Naive thymus-derived CD4-positive, alpha-beta T cell (primary cell): ENCODE data around the gene MRPS34. TPM values are rescaled to one million over a fixed set of nuclear protein-coding genes. Genes with fewer than 3 reads are reported as not detected.

Experiments
- ATAC-seq: fragments of 150-1000 bp; cut with Tn5 transposase; 2 replicates; pipeline ENCODE4 v1.10.0; 2021; ENCODE audit warnings: mild to moderate bottlenecking, moderate library complexity
- CTCF ChIA-PET: fragments of 350-600 bp; sonication (Branson Sonifier 250); formaldehyde crosslinking; loops from one replicate; lab custom pipeline; 2021; ENCODE audit warnings: antibody characterized with exemption; lab: Charles Lee
- POLR2A ChIA-PET: fragments of 350-600 bp; sonication (Branson Sonifier 250); formaldehyde crosslinking; loops from one replicate; lab custom pipeline; 2021; ENCODE audit warnings: antibody characterized with exemption, inconsistent platforms; lab: Charles Lee
- DNase-seq, 9 donors: peaks; one replicate each; pipeline versions ENCODE4 v3.0.0 to v3.0.0-alpha.2; 2020 to 2022; ENCODE audit warnings: mixed read lengths in 1 of 9
- H3K27ac ChIP-seq: one replicate; pipeline ENCODE4 v1.7.0; 2013; ENCODE audit warnings: mild to moderate bottlenecking, low read depth, low read length, moderate library complexity
- H3K27me3 ChIP-seq, 2 donors: one replicate each; pipeline ENCODE4 v1.7.0; 2013; ENCODE audit warnings: low read length in 2 of 2, mild to moderate bottlenecking in 2 of 2, moderate library complexity in 2 of 2; ENCODE audit not compliant: control insufficient read depth in 2 of 2, insufficient read depth in 2 of 2
- H3K36me3 ChIP-seq, 3 experiments: 1 replicate in 2 of 3; 2 replicates in 1 of 3; pipeline ENCODE4 v1.7.0; 2013; ENCODE audit warnings: low read length in 3 of 3, mild to moderate bottlenecking in 3 of 3, moderate library complexity in 1 of 3; ENCODE audit not compliant: insufficient read depth in 3 of 3, control insufficient read depth in 2 of 3
- H3K4me1 ChIP-seq, 2 donors: one replicate each; pipeline ENCODE4 v1.7.0; 2013; ENCODE audit warnings: low read length in 2 of 2, mild to moderate bottlenecking in 2 of 2, moderate library complexity in 1 of 2; ENCODE audit not compliant: control insufficient read depth in 2 of 2, insufficient read depth in 2 of 2
- H3K4me3 ChIP-seq: 2 replicates; pipeline ENCODE4 v1.7.0; 2013; ENCODE audit warnings: mild to moderate bottlenecking, low read length
- H3K9me3 ChIP-seq, 3 experiments: 1 replicate in 2 of 3; 2 replicates in 1 of 3; pipeline ENCODE4 v1.7.0; 2013; ENCODE audit warnings: low read length in 3 of 3; ENCODE audit not compliant: control insufficient read depth in 2 of 3
- H3K27ac Mint-ChIP-seq, 9 donors: one replicate each; pipeline ENCODE4 v1.8.0; 2020 to 2022; ENCODE audit warnings: mixed read lengths in 9 of 9, mild to moderate bottlenecking in 8 of 9, moderate library complexity in 5 of 9, inconsistent platforms in 2 of 9
- H3K27me3 Mint-ChIP-seq, 5 donors: one replicate each; pipeline ENCODE4 v1.8.0; 2021 to 2022; ENCODE audit warnings: mixed read lengths in 5 of 5, mild to moderate bottlenecking in 1 of 5
- H3K36me3 Mint-ChIP-seq, 5 donors: one replicate each; pipeline ENCODE4 v1.8.0; 2020 to 2022; ENCODE audit warnings: mixed read lengths in 5 of 5, mild to moderate bottlenecking in 3 of 5, inconsistent platforms in 1 of 5
- H3K4me1 Mint-ChIP-seq, 7 donors: one replicate each; pipeline ENCODE4 v1.8.0; 2020 to 2022; ENCODE audit warnings: mixed read lengths in 7 of 7, mild to moderate bottlenecking in 3 of 7, inconsistent platforms in 1 of 7
- H3K4me3 Mint-ChIP-seq, 10 donors: one replicate each; pipeline ENCODE4 v1.8.0; 2020 to 2022; ENCODE audit warnings: mild to moderate bottlenecking in 10 of 10, mixed read lengths in 10 of 10, moderate library complexity in 6 of 10, inconsistent platforms in 2 of 10
- H3K9me3 Mint-ChIP-seq, 11 donors: one replicate each; pipeline ENCODE4 v1.8.0; 2020 to 2022; ENCODE audit warnings: mixed read lengths in 11 of 11, mild to moderate bottlenecking in 4 of 11, inconsistent platforms in 1 of 11, moderate library complexity in 1 of 11
- intact Hi-C, 2 donors: fragments of 100-400 bp; cut with micrococcal nuclease; formaldehyde crosslinking; loops; one replicate each; pipeline ENCODE4 v1.15.1; 2023
- polyA plus RNA-seq, 2 donors: library from polyadenylated mRNA; unstranded; fragments of 300-500 nt; fragmentation: Illumina TruSeq; gene quantifications; one replicate each; pipeline ENCODE4 v1.2.3, GENCODE V29; 2021
- total RNA-seq, 6 experiments: library from RNA in 5 of 6; stranded (reverse) in 5 of 6; gene quantifications; 1 replicate in 5 of 6; 2 replicates in 1 of 6; pipeline ENCODE4 v1.2.3 and lab custom pipeline; 2021 to 2026

Gene MRPS34
- total and polyA plus RNA-seq, 7 experiments from 2014 or later, result 41.6 to 162 (median 60.9) TPM

DNA sequence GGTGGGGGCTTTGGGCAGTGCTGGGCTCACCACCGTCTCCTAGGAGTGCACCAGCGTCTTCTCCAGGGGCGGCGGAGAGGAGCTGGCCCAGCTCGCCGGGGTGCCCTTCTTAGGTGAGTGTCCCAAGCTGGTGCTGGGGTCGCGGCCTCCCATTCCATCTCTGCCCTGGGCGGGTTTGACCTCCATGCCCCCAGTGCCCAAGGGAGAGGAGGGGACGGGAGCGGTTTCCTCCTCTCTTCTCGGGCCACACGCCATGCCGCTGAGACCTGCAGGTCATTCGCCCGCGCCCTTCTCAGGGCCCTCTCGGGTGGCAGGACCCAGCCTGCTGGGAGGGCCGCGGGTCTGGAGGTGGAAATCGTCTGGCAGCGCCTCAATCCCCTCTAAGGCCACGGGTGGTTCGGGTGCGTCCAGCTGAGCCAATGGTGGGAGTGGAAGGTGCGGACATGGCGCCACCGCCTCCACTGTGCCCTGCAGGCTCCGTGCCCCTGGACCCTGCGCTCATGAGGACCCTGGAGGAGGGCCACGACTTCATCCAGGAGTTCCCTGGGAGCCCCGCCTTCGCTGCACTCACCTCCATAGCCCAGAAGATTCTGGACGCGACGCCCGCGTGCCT is 15.3 kb upstream of the MRPS34 start:
- peaks cover 4 to 27% (median 11%) of the 10 kb centered on the region in 7 donors for H3K4me1 Mint-ChIP-seq
- ATAC-seq, result no peak
- H3K27ac Mint-ChIP-seq, result no peak overlapping the region
- H3K4me3 Mint-ChIP-seq, result no peak overlapping the region
- Histone ChIP-seq H3K27me3 (no peaks in the 10 kb centered on the region), H3K9me3 (no peaks in the 10 kb centered on the region), H3K36me3 (peaks cover 0 to 74% (median 4%) of the 10 kb centered on the region in 3 experiments), H3K27ac (no peak overlapping the region), H3K4me1 (peaks cover 5 to 20% of the 10 kb centered on the region in 2 donors), H3K4me3 (no peak overlapping the region)
- intact Hi-C loops, result loop anchor here (10.0 kb wide), 4 partner anchors 363 to 1203 kb away; partner anchors contain the start of genes TRAF7 (in 2 of the 2), UBE2I (in 1 of the 2) and UQCC4 (in 1 of the 2)
- no peaks in the 10 kb centered on the region for H3K27me3 Mint-ChIP-seq
- H3K36me3 Mint-ChIP-seq, result peaks cover 0 to 5% (median 4%) of the 10 kb centered on the region in 5 donors
- H3K9me3 Mint-ChIP-seq, result no peaks in the 10 kb centered on the region
- POLR2A ChIA-PET, result no interaction called here
- DNase-seq, result peak in 1 of 9 donors; percentile 9
- CTCF ChIA-PET, result no interaction called here

DNA sequence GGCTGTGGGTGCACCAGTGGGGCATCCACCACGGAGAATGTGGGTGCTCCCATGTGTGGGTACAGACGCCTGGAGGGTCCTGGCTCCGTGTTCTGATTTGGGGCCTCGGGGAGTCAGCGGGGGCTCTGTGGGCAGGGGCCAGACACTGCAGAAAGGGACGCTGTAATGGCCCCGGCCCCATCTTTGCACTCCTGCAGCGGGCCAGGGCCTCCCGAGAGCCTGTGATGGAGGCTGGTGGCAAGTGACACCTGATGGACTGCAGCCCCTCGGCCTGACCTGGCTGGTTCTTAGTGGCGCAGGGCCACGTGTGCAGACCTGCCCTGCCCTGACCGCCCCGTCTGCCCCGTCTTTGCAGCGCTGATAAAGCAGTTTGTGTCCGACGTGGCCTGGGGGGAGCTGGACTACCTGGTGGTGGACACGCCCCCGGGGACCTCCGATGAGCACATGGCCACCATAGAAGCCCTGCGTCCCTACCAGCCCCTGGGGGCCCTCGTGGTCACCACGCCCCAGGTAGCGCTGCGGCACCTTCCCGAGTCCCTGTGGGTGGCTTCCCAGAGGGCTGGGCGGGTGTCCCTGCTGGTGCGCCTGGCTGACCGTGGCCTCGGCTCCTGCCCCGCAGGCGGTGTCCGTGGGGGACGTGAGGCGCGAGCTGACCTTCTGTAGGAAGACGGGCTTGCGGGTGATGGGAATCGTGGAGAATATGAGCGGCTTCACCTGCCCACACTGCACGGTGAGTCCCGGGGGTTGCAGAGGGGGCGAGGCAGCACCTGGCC is 14.6 kb upstream of the MRPS34 start:
- peaks cover 0 to 2% (median 0%) of the 10 kb centered on the region in 5 donors for H3K27me3 Mint-ChIP-seq
- CTCF ChIA-PET, result no interaction called here
- intact Hi-C loops, result loop anchor here (10.0 kb wide), 4 partner anchors 363 to 1203 kb away; partner anchors contain the start of genes TRAF7 (in 2 of the 2), UBE2I (in 1 of the 2) and UQCC4 (in 1 of the 2)
- Histone ChIP-seq H3K27me3 (no peaks in the 10 kb centered on the region), H3K36me3 (peaks cover 0 to 74% (median 4%) of the 10 kb centered on the region in 3 experiments), H3K27ac (no peak overlapping the region), H3K9me3 (no peaks in the 10 kb centered on the region), H3K4me3 (no peak overlapping the region), H3K4me1 (peaks cover 5 to 20% of the 10 kb centered on the region in 2 donors)
- peaks cover 5 to 33% (median 12%) of the 10 kb centered on the region in 7 donors for H3K4me1 Mint-ChIP-seq
- ATAC-seq, result no peak
- peak in 1 of 9 donors; percentile 4 for DNase-seq
- no peak overlapping the region for H3K4me3 Mint-ChIP-seq
- H3K9me3 Mint-ChIP-seq, result no peaks in the 10 kb centered on the region
- POLR2A ChIA-PET, result no interaction called here
- H3K36me3 Mint-ChIP-seq, result peaks cover 0 to 5% (median 4%) of the 10 kb centered on the region in 5 donors
- peak overlapping the region in 1 of 9 donors; percentile 43 for H3K27ac Mint-ChIP-seq

DNA sequence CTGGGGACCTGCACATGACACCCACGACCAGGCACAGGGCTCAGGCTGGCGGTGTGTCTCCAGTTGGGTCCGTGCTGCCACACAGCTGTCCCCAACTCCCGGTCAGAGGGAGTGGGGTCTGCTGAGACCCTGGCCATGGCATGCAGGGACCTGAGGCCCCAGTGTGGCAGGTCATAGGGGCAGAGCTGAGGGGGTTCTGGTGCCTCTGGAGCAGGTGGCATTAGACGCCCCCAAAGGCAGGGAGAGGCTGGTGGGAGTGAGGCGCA is 14.1 kb upstream of the MRPS34 start:
- intact Hi-C loops, result loop anchor here (10.0 kb wide), 4 partner anchors 362 to 1202 kb away; partner anchors contain the start of genes TRAF7 (in 2 of the 2), UBE2I (in 1 of the 2) and UQCC4 (in 1 of the 2)
- H3K36me3 ChIP-seq, result peaks cover 0 to 71% (median 4%) of the 10 kb centered on the region in 3 experiments
- CTCF ChIA-PET, result no interaction called here

DNA sequence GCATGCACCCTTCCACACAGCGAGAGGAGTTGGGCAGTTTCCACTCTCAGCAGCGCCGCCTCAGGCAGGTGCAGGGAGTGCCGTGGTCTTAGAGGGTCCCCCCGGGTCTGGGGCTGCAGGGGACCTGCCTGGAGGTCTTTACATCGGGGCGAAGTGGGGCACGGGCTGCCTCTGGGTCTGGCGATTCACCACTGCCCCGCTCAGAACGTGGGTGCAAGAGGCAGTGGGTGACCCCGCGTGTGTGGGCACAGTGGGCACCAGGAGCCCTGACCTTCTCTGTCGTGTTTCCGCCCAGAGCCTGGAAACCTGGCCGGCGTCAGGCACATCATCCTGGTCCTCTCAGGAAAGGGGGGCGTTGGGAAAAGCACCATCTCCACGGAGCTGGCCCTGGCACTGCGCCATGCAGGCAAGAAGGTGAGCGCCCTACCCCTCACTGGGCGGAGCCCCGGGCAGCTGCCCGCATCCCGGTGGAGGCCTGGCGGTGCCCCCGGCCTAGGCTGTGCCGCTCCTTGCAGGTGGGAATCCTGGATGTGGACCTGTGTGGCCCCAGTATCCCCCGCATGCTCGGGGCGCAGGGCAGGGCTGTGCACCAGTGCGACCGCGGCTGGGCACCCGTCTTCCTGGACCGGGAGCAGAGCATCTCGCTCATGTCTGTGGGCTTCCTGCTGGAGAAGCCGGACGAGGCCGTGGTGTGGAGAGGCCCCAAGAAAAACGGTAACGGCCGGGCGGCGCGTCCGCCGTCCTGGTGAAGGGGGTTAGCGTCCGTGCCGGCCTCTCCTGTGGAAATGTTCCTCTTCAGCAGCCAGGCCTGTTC is 13.5 kb upstream of the MRPS34 start:
- peaks cover 0 to 65% (median 4%) of the 10 kb centered on the region in 3 experiments for H3K36me3 ChIP-seq

More for the DNA sequence above, 14.1 kb upstream of the MRPS34 start:
- DNase-seq, result peak in 1 of 9 donors; percentile 5
- Mint-ChIP-seq H3K9me3 (no peaks in the 10 kb centered on the region), H3K4me3 (peak overlapping the region in 1 of 10 donors; percentile 17), H3K4me1 (peaks cover 5 to 34% (median 12%) of the 10 kb centered on the region in 7 donors), H3K36me3 (peaks cover 0 to 5% (median 4%) of the 10 kb centered on the region in 5 donors), H3K27me3 (peaks cover 0 to 2% (median 0%) of the 10 kb centered on the region in 5 donors), H3K27ac (peak overlapping the region in 1 of 9 donors; percentile 43)
- no peaks in the 10 kb centered on the region for H3K27me3 ChIP-seq
- POLR2A ChIA-PET, result no interaction called here
- no peaks in the 10 kb centered on the region for H3K9me3 ChIP-seq
- H3K4me1 ChIP-seq, result peaks cover 5 to 20% of the 10 kb centered on the region in 2 donors
- no peak overlapping the region for H3K27ac ChIP-seq
- ATAC-seq, result no peak
- no peak overlapping the region for H3K4me3 ChIP-seq

DNA sequence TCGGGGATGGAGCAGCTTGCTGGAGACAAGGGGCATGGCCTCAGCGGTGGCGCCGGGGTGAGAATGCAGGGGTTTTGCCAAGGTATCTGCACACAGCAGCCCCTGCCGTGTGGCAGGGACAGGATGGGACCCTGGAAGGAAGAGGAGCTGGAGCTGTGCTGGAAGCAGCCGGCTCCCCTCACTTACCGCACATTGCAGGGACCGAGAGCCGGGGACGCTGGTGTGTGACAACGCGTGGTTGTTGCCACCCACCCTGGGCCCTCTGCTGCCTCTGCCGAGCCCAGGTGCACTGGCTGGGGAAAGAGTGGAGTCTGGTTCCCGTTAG is 12.9 kb upstream of the MRPS34 start:
- H3K4me3 Mint-ChIP-seq, result peak overlapping the region in 1 of 10 donors; percentile 65

More for the DNA sequence above, 13.5 kb upstream of the MRPS34 start:
- Mint-ChIP-seq H3K27ac (peak overlapping the region in 2 of 9 donors; percentile 30 to 31), H3K9me3 (no peaks in the 10 kb centered on the region), H3K36me3 (peaks cover 0 to 5% (median 4%) of the 10 kb centered on the region in 5 donors), H3K4me3 (peak overlapping the region in 1 of 10 donors; percentile 17), H3K4me1 (peaks cover 5 to 39% (median 17%) of the 10 kb centered on the region in 7 donors), H3K27me3 (peaks cover 0 to 2% (median 0%) of the 10 kb centered on the region in 5 donors)
- peak in 1 of 9 donors; percentile 7 for DNase-seq
- no peak for ATAC-seq
- H3K27me3 ChIP-seq, result no peaks in the 10 kb centered on the region
- CTCF ChIA-PET, result no interaction called here
- no peaks in the 10 kb centered on the region for H3K9me3 ChIP-seq
- H3K27ac ChIP-seq, result no peak overlapping the region
- H3K4me3 ChIP-seq, result no peak overlapping the region
- peaks cover 7 to 20% of the 10 kb centered on the region in 2 donors for H3K4me1 ChIP-seq
- POLR2A ChIA-PET, result no interaction called here
- intact Hi-C loops, result loop anchor here (10.0 kb wide), 4 partner anchors 362 to 1202 kb away; partner anchors contain the start of genes TRAF7 (in 2 of the 2), UBE2I (in 1 of the 2) and UQCC4 (in 1 of the 2)

More for the DNA sequence above, 12.9 kb upstream of the MRPS34 start:
- ATAC-seq, result no peak
- Mint-ChIP-seq H3K36me3 (peaks cover 0 to 5% (median 4%) of the 10 kb centered on the region in 5 donors), H3K27ac (peak overlapping the region in 1 of 9 donors; percentile 30), H3K9me3 (no peaks in the 10 kb centered on the region), H3K27me3 (peaks cover 0 to 2% (median 0%) of the 10 kb centered on the region in 5 donors), H3K4me1 (peaks cover 5 to 45% (median 21%) of the 10 kb centered on the region in 7 donors)
- Histone ChIP-seq H3K36me3 (peaks cover 0 to 59% (median 4%) of the 10 kb centered on the region in 3 experiments), H3K27ac (no peak overlapping the region), H3K4me1 (peaks cover 13 to 26% of the 10 kb centered on the region in 2 donors), H3K9me3 (no peaks in the 10 kb centered on the region), H3K27me3 (no peaks in the 10 kb centered on the region), H3K4me3 (no peak overlapping the region)
- intact Hi-C loops, result loop anchor here (10.0 kb wide), 4 partner anchors 361 to 1201 kb away; partner anchors contain the start of genes TRAF7 (in 2 of the 2), UBE2I (in 1 of the 2) and UQCC4 (in 1 of the 2)
- POLR2A ChIA-PET, result no interaction called here
- CTCF ChIA-PET, result no interaction called here
- DNase-seq, result no peak
